ENCODE data around the gene SMAD5. TPM values are rescaled to one million over a fixed set of nuclear protein-coding genes. Genes with fewer than 3 reads are reported as not detected.

Gene SMAD5
- total and polyA plus RNA-seq, 2 of the 8 experiments (the other 6 are each of a cell fraction or from before 2014, with no cell fraction given), result 30.2 to 60.5 TPM

GRCh38 chr5:136186796-136187195 is 54.2 kb downstream of the SMAD5 start (continued):
- TF ChIP-seq KDM1A (IDR thresholded peaks at IDR 0.05; ENCODE audit: borderline replicate concordance, low read length), result no peak

Data from H1 (cell line).